HG03460 (cell line): ENCODE data around the gene ABCF1.
"Not testable (repeated sequence)": the region's sequence is repeated elsewhere in the genome, so short reads cannot be mapped to it uniquely, and the experiment has no call there.

Source experiments
- ATAC-seq: cut with Tn5 transposase; IDR thresholded peaks from one replicate; pipeline ENCODE4 v1.9.1; 2021; ENCODE audit not compliant: unreplicated experiment

The ABCF1 gene

DNA sequence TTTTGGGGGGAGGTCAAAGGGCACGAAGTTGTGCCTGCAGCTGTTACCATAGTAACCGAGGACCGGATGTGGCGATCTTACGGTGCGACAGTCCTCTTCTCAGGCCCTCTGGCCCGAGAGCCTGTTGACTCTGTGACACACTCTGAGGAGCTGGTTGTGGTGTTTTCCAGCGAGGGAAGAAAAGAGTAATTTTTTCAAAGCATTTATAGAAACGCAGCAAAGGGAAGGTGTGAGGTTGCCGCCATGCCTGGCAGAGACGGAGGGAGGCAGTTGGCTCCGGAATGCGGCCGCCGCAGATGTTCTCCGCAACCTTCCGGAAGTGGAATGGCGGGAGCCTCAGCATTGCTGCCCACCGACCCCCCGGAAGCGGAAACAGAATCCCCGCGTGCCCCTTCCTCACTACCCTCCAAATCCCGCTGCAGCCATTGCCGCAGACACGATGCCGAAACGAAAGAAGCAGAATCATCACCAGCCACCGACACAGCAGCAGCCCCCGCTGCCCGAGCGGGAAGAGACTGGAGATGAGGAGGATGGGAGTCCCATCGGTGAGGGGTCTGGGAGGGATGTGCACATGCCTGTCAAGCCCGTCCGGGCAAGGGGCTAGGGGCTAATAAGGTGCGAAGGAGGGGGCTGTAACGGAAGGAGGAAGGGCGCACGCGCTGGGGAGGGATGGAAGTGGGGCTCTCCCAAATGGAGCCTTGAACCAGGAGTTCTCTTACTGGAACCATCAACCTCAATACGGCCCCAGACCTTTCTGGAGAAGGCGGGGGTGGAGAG, 14.1 kb upstream of the ABCF1 start, which contains the start of gene PRR3:
TSS of gene PRR3 (plus strand) at position 390 of the 777 bp plus-strand sequence. CDS start at position 440, 50 bp downstream.
- peak; percentile 63 for ATAC-seq

DNA sequence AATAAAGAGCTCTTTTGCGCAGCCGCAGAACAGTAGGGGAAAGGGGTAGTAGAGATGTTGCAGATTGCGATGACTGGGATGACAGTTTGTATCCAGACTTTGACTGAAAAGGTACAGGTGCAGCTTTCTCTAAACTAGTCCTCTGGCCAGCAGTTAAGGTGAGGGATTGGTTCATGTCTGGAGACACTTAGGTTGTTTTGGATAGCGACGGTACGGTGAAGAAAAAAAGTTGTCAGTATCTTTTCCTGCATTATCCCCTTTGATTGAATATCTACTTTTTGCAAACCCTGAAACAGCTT, 13.6 kb upstream of the ABCF1 start:
- ATAC-seq: no peak

- no peak for ATAC-seq
Measured at GRCh38 chr6:30560930-30561329, 10.3 kb upstream of the ABCF1 start.

- no peak for ATAC-seq
Measured at GRCh38 chr6:30562470-30563425, 8.5 kb upstream of the ABCF1 start.

GRCh38 chr6:30564114-30564513, 7.1 kb upstream of the ABCF1 start:
- no peak for ATAC-seq

- ATAC-seq: no peak
Measured at GRCh38 chr6:30565772-30566171, 5.5 kb upstream of the ABCF1 start.

DNA sequence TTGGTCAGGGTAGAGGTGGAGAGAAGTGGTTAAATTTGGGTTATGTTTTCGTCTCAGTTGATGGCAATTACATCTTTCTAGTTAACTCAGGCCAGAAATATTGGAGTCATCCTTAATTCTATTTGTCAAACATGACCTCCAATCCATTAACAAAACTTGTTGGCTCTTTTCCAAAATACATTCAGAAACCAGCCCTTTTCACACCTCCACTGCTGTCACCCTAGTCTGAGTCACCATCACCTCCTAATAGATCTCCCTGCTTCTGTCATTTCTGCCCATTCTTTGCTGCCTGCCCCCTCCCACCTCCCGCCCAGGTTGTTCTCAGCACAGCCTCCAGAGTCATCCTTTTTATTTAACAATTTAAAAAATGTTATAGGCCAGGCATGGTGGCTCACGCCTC, 3.0 kb upstream of the ABCF1 start:
- ATAC-seq: no peak

DNA sequence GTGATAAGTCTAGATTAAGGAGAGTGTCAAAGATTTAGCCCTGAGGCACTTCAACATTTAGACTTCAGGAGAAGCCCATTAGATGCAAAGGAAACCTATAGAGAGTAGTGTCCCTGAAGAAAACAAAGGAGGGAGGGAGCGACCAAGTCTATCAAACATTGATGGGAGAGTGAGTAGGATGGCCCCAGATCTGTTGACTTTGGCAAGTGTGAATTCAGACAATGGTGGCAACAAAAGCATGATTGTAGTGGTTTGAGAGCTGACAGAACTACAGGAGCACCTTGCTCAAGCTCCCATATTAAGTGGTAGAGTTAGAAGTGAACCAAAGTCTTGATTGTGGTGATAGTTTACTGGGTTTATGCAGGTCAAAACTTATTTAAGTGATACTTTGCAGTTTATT, 979 bp upstream of the ABCF1 start:
- ATAC-seq: no peak

DNA sequence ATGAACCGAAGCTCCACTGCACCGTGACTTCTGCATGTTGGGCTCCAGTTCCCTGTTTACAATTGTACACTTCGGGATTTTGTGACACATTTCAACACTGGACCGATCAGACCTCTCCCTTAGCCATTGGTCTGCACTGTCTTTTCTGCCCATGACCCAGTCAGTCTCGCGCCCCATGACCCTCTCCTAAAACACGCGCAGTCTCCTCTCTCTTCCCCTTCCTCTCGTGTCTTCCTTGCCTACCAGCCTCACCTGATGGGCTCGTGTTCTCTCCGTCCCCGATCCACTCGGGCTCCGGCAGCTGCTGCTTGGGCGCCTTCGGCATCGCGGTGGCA, 535 bp upstream of the ABCF1 start:
- ATAC-seq: peak; percentile 20

DNA sequence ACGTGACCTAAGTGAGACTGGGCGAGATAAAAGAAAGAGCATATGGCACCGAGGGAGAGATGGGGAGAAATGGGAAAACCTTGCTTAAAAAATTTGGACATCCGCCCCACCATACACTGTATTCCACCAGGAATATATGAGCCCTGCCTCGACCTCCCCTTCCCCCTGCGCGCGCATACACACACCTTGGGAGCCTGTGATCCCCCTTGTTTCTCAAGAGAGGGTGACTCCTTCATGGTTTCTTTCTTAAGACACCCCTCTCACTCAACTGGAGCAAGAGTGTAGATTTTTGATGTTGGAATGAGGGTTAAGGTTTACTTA, 480 bp downstream of the ABCF1 start:
- ATAC-seq: no peak

- no peak for ATAC-seq
Measured at GRCh38 chr6:30572148-30572547, 906 bp downstream of the ABCF1 start.

DNA sequence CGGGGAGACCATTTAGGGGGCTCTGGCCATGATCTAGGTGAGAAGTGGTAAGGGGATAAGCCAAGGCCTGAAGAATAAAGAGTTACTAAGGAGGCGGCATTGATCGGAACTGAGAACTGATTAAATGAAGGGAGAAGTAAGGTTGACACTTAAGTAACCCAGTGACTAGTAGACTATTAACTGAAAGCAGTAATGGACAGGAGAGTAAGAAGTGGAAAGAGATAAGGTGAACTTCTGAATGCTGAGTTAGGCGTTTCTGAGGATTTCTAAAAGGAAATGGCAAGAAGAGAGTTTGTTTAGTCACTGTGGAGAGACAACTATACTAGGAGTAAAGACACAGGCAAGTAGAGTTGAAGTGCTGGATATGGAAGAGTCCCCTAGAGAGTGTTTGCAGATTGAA, 1.9 kb downstream of the ABCF1 start:
- ATAC-seq: no peak

GRCh38 chr6:30578051-30578450, 6.8 kb downstream of the ABCF1 start:
- no peak for ATAC-seq

- no peak for ATAC-seq
Measured at GRCh38 chr6:30583921-30584320, 12.7 kb downstream of the ABCF1 start.

- ATAC-seq: no peak
Measured at GRCh38 chr6:30589754-30590358, 18.6 kb downstream of the ABCF1 start.

DNA sequence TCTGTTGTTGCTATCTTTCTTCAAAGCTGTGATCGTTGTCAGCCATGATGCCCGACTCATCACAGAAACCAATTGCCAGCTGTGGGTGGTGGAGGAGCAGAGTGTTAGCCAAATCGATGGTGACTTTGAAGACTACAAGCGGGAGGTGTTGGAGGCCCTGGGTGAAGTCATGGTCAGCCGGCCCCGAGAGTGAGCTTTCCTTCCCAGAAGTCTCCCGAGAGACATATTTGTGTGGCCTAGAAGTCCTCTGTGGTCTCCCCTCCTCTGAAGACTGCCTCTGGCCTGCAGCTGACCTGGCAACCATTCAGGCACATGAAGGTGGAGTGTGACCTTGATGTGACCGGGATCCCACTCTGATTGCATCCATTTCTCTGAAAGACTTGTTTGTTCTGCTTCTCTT, 19.3 kb downstream of the ABCF1 start:
- no peak for ATAC-seq

- no peak for ATAC-seq
Measured at GRCh38 chr6:30591008-30591407, 19.8 kb downstream of the ABCF1 start.

DNA sequence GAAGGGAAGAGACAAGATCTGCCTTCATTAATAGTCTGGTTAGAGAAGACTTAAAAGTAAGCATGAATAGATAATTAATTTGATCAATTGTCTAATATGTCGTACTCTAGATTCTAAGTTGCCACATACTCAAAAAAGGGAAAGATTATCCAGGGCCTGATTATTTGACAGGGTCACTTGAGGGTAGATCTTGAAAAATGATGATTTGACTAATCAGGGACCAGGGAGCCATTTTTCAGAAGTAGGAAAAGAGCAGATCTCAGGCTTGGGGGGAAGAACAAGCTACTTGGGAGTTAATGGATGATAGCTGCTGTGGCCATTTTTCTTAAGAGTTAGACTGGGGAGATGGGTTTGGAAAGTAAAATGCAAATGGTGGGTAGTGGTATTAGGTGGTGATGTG, 21.0 kb downstream of the ABCF1 start:
- ATAC-seq: no peak

DNA sequence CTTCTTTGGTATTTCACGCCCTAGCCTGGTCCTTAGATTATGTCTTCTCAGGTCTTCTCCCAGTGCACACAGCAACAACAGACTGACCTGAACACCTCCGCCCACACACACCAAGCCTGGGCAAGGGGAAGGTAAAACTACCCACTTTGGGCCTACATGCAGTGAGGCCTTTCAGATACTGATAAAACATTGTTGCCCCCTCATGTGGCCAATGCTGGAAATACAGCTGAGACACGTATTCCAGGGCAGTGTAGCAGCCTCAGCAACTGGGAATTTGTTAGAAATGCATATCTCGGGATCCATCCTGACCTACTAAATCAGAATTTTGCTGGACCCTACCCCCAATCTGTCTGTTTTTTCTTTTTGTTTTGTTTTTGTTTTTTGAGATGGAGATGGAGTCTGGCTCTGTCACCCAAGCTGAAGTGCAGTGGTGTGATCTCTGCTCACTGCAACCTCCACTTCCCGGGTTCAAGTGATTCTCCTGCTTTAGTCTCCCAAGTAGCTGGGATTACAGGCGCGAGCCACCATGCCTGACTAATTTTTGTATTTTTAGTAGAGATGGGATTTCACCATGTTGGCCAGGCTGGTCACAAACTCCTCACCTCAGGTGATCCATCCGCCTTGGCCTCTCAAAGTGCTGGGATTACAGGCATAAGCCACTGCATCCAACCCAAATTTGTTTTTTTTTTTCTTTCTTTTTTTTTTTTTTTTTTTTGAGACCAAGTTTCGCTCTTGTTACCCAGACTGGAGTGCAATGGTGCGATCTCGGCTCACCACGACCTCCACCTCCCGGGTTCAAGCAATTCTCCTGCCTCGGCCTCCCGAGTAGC, 26.3 kb downstream of the ABCF1 start:
- not testable (repeated sequence) for ATAC-seq

DNA sequence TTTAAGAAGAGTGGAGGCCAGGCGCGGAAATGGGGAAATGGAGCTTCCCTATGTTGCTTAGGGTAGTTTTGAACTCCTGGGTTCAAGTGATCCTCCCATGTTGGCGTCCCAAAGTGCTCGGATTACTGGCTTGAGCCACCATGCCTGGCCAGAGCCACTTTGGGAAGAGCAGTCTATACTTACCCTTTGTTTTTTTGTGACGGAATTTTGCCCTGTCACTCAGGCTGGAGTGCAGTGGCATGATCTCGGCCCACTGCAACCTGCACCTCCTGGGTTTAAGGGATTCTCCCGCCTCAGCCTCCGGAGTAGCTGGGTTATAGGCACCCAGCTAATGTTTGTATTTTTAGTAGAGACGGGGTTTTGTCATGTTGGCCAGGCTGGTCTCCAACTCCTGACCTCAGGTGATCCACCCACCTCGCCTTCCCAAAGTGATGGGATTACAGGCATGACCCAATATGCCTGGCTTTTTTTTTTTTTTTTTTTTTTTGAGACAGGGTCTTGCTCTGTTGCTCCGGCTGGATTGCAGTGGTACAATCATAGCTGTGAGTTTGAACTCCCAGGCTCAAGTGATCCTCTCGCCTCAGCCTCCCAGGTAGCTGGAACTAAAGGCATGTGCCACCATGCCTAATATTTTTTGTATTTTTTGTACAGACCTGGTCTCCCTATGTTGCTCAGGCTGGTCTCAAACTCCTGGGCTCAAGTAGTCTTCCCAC, 27.8 kb downstream of the ABCF1 start:
- no peak for ATAC-seq
